Hepatocyte (in vitro differentiated cells): ENCODE measurements around the gene RARG.

Experiments
- CTCF ChIP-seq: fragments of 200-600 bp; sonication (generic); IDR thresholded peaks from 2 replicates; pipeline ENCODE4 v1.5.1; 2016; ENCODE audit warnings: antibody characterized with exemption, mild to moderate bottlenecking; ENCODE audit not compliant: poor library complexity
- EZH2phosphoT487 ChIP-seq: fragments of 200-600 bp; sonication (generic); IDR thresholded peaks from one replicate; pipeline ENCODE4 v1.6.1; 2018; ENCODE audit warnings: antibody characterized with exemption, mild to moderate bottlenecking, low read depth, moderate library complexity; ENCODE audit not compliant: unreplicated experiment, severe bottlenecking

- peak; percentile 30 for TF ChIP-seq CTCF
- no peak for TF ChIP-seq EZH2phosphoT487
Measured at GRCh38 chr12:53221203-53222080, 10.6 kb downstream of the RARG start.
